ENCODE data around the gene GSTO2. TPM values are rescaled to one million over a fixed set of nuclear protein-coding genes. Genes with fewer than 3 reads are reported as not detected.

GSTO2 gene
- total and polyA plus RNA-seq, 2 of the 13 experiments (the other 11 are each of a cell fraction or from before 2014, with no cell fraction given), result 2.1 to 7.9 TPM

DNA sequence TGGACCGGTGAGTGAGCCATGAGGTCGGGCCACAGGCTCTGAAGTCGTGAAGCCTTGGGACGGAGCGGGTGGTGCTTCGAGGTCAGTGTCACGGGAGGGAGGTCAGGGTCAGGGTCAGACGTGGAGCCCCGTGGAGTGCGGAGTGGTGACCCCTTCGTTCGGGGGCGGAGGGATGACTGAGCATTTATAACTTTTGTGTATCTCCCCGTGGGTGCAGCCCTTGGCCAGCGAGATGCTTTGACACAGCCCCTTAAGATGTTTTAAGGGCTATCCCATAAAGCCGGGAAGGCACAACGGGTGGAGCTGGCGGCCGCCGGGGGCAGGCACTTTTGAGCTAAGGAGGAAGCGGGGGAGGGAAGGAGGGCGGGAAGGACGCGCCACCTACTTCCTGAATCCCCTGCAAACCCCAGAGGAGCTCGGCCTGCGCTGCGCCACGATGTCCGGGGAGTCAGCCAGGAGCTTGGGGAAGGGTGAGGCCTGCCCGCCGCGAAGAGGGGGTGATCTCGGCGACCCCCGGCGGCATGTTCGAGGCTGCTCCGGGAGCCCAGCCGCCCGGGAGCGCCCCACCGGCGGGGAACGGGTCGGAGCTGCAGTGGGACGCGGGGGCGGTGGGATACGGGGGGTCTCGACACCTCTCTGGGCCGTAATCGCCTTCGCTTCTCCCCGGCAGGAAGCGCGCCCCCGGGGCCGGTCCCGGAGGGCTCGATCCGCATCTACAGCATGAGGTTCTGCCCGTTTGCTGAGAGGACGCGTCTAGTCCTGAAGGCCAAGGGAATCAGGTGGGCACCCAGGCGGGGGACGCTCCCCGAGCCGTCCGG lies 14.3 kb upstream of the GSTO2 start, which contains the start of gene GSTO1 (continued):
- TF ChIP-seq, protein P1, sequence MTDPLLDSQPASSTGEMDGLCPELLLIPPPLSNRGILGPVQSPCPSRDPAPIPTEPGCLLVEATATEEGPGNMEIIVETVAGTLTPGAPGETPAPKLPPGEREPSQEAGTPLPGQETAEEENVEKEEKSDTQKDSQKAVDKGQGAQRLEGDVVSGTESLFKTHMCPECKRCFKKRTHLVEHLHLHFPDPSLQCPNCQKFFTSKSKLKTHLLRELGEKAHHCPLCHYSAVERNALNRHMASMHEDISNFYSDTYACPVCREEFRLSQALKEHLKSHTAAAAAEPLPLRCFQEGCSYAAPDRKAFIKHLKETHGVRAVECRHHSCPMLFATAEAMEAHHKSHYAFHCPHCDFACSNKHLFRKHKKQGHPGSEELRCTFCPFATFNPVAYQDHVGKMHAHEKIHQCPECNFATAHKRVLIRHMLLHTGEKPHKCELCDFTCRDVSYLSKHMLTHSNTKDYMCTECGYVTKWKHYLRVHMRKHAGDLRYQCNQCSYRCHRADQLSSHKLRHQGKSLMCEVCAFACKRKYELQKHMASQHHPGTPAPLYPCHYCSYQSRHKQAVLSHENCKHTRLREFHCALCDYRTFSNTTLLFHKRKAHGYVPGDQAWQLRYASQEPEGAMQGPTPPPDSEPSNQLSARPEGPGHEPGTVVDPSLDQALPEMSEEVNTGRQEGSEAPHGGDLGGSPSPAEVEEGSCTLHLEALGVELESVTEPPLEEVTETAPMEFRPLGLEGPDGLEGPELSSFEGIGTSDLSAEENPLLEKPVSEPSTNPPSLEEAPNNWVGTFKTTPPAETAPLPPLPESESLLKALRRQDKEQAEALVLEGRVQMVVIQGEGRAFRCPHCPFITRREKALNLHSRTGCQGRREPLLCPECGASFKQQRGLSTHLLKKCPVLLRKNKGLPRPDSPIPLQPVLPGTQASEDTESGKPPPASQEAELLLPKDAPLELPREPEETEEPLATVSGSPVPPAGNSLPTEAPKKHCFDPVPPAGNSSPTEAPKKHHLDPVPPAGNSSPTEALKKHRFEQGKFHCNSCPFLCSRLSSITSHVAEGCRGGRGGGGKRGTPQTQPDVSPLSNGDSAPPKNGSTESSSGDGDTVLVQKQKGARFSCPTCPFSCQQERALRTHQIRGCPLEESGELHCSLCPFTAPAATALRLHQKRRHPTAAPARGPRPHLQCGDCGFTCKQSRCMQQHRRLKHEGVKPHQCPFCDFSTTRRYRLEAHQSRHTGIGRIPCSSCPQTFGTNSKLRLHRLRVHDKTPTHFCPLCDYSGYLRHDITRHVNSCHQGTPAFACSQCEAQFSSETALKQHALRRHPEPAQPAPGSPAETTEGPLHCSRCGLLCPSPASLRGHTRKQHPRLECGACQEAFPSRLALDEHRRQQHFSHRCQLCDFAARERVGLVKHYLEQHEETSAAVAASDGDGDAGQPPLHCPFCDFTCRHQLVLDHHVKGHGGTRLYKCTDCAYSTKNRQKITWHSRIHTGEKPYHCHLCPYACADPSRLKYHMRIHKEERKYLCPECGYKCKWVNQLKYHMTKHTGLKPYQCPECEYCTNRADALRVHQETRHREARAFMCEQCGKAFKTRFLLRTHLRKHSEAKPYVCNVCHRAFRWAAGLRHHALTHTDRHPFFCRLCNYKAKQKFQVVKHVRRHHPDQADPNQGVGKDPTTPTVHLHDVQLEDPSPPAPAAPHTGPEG (CRISPR knock-in tag; IDR thresholded peaks at IDR 0.05), result no peak
- TF ChIP-seq ARNTL (CRISPR knock-in tag; IDR thresholded peaks at IDR 0.05) (no peak), KDM1A (CRISPR knock-in tag; IDR thresholded peaks at IDR 0.05) (no peak), ZNF550 (CRISPR knock-in tag; IDR thresholded peaks at IDR 0.05; ENCODE audit: borderline replicate concordance) (no peak), YY1 (IDR thresholded peaks at IDR 0.05; ENCODE audit: insufficient read depth, insufficient replicate concordance, low read depth, low read length) (no peak), MBD4 (IDR thresholded peaks at IDR 0.05; ENCODE audit: borderline replicate concordance, low read length) (no peak), NONO (IDR thresholded peaks at IDR 0.05) (no peak), NONO (CRISPR knock-in tag; conservative IDR thresholded peaks at IDR 0.05) (peak; percentile 38; the same call in 1 of the 2 replicates), FOXP1 (IDR thresholded peaks at IDR 0.05) (no peak), FOXP1 (CRISPR knock-in tag; IDR thresholded peaks at IDR 0.05) (no peak; the same call in 1 of the 2 replicates), SPEN (CRISPR knock-in tag; IDR thresholded peaks at IDR 0.05; ENCODE audit: low read depth) (no peak; the same call in 1 of the 2 replicates), GZF1 (CRISPR knock-in tag; IDR thresholded peaks at IDR 0.05) (peak; percentile 64; the same call in 1 of the 2 replicates), ZNF101 (CRISPR knock-in tag; IDR thresholded peaks at IDR 0.05; ENCODE audit: borderline replicate concordance, low read depth) (no peak), MEIS1 (CRISPR knock-in tag; IDR thresholded peaks at IDR 0.05; ENCODE audit: borderline replicate concordance) (no peak), ZNF224 (CRISPR knock-in tag; IDR thresholded peaks at IDR 0.05) (no peak; the same call in 1 of the 2 replicates), HOXA9 (CRISPR knock-in tag; IDR thresholded peaks at IDR 0.05; ENCODE audit: borderline replicate concordance) (no peak), ZNF605 (CRISPR knock-in tag; IDR thresholded peaks at IDR 0.05) (0 out of 2 replicates have a peak, but pooled peaks have one; percentile 14), MIER3 (CRISPR knock-in tag; IDR thresholded peaks at IDR 0.05; ENCODE audit: borderline replicate concordance) (no peak), SSRP1 (CRISPR knock-in tag; IDR thresholded peaks at IDR 0.05) (no peak), BHLHE40 (IDR thresholded peaks at IDR 0.05; ENCODE audit: low read length) (0 out of 2 replicates have a peak, but pooled peaks have one; percentile 32)
- TF ChIP-seq, protein P2, sequence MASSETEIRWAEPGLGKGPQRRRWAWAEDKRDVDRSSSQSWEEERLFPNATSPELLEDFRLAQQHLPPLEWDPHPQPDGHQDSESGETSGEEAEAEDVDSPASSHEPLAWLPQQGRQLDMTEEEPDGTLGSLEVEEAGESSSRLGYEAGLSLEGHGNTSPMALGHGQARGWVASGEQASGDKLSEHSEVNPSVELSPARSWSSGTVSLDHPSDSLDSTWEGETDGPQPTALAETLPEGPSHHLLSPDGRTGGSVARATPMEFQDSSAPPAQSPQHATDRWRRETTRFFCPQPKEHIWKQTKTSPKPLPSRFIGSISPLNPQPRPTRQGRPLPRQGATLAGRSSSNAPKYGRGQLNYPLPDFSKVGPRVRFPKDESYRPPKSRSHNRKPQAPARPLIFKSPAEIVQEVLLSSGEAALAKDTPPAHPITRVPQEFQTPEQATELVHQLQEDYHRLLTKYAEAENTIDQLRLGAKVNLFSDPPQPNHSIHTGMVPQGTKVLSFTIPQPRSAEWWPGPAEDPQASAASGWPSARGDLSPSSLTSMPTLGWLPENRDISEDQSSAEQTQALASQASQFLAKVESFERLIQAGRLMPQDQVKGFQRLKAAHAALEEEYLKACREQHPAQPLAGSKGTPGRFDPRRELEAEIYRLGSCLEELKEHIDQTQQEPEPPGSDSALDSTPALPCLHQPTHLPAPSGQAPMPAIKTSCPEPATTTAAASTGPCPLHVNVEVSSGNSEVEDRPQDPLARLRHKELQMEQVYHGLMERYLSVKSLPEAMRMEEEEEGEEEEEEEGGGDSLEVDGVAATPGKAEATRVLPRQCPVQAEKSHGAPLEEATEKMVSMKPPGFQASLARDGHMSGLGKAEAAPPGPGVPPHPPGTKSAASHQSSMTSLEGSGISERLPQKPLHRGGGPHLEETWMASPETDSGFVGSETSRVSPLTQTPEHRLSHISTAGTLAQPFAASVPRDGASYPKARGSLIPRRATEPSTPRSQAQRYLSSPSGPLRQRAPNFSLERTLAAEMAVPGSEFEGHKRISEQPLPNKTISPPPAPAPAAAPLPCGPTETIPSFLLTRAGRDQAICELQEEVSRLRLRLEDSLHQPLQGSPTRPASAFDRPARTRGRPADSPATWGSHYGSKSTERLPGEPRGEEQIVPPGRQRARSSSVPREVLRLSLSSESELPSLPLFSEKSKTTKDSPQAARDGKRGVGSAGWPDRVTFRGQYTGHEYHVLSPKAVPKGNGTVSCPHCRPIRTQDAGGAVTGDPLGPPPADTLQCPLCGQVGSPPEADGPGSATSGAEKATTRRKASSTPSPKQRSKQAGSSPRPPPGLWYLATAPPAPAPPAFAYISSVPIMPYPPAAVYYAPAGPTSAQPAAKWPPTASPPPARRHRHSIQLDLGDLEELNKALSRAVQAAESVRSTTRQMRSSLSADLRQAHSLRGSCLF (CRISPR knock-in tag; IDR thresholded peaks at IDR 0.05; ENCODE audit: borderline replicate concordance), result no peak

All from HepG2 (cell line).